22Rv1 (cell line): ENCODE results near the gene RAMP3.

Source experiments
- ZFX ChIP-seq: fragments of 450-650 bp; IDR thresholded peaks from 2 replicates; pipeline ENCODE4 v1.6.1; 2017; ENCODE audit warnings: antibody characterized with exemption, borderline replicate concordance
- TF ChIP-seq, protein P1 (sequence below): fragments of 450-650 bp; IDR thresholded peaks from 2 replicates; pipeline ENCODE4 v1.5.1; 2017; ENCODE audit warnings: mild to moderate bottlenecking

- TF ChIP-seq, protein P1, sequence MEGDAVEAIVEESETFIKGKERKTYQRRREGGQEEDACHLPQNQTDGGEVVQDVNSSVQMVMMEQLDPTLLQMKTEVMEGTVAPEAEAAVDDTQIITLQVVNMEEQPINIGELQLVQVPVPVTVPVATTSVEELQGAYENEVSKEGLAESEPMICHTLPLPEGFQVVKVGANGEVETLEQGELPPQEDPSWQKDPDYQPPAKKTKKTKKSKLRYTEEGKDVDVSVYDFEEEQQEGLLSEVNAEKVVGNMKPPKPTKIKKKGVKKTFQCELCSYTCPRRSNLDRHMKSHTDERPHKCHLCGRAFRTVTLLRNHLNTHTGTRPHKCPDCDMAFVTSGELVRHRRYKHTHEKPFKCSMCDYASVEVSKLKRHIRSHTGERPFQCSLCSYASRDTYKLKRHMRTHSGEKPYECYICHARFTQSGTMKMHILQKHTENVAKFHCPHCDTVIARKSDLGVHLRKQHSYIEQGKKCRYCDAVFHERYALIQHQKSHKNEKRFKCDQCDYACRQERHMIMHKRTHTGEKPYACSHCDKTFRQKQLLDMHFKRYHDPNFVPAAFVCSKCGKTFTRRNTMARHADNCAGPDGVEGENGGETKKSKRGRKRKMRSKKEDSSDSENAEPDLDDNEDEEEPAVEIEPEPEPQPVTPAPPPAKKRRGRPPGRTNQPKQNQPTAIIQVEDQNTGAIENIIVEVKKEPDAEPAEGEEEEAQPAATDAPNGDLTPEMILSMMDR, result no peak
- no peak for TF ChIP-seq ZFX
Observed at GRCh38 chr7:45219801-45220435, 62.3 kb downstream of the RAMP3 start.
